ENCODE data around the gene PDK2.

- no peak for TF ChIP-seq POLR2A (IDR thresholded peaks at IDR 0.05; ENCODE audit: low read length)
- no peak for TF ChIP-seq GATA1 (IDR thresholded peaks at IDR 0.05; ENCODE audit: low read depth, low read length)
These were observed 41.0 kb downstream of the PDK2 start for GRCh38 chr17:50136096-50136687.

Measured in erythroblast (primary cell).